ENCODE results near the gene PCLO. TPM values are rescaled to one million over a fixed set of nuclear protein-coding genes. Genes with fewer than 3 reads are reported as not detected.
A peak's percentile ranks its signal among the peaks of the same experiment; 100 is the strongest.
"Not testable (repeated sequence)": the region's sequence is repeated elsewhere in the genome, so short reads cannot be mapped to it uniquely, and the experiment has no call there.

PCLO gene
- total RNA-seq, 1 experiment from 2014 or later: 7.5 TPM

DNA sequence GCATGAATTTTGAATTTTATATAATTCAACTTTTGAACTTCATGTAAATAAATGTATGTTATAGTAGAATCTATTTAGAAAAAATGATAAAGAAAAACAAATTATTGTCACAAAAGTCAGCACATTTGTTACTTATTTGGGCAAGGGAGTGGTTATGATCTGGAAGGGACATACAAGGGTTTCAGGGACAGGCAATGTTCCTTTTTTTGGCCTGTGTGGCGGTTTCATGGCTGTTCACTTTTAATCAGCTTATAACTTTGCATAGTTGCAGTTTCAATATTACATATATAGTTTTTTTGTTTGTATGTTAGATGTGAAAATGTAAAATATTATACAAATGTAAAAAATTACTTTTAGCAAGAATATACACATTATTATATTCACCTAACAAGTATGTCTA is 256.2 kb downstream of the PCLO start:
- in situ Hi-C loops (cut with HindIII; ENCODE audit: low sequenced_read_pairs): no loop called here
- DNase-seq (ENCODE audit: low spot score): no peak

DNA sequence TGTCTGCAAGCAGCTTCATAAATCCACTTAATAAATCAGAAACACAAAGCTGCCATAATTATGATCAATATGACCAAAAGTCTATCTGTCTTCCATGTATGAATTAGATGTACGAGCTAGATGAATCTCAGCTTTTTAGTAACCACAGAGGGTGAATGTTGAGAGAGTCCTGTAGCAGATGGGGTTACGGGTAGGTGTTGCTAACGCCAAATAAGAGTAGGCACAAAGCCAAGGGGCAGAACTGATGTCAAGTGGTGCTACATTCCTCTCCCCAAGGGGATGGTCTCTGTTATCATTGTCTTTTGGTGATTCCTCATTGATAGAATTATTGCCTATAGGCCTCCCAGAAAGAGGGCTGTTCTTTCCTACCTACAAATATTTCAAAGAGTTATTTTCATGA is 257.8 kb downstream of the PCLO start:
- DNase-seq (ENCODE audit: low spot score): peak; percentile 61
- in situ Hi-C loops (cut with HindIII; ENCODE audit: low sequenced_read_pairs): no loop called here

DNA sequence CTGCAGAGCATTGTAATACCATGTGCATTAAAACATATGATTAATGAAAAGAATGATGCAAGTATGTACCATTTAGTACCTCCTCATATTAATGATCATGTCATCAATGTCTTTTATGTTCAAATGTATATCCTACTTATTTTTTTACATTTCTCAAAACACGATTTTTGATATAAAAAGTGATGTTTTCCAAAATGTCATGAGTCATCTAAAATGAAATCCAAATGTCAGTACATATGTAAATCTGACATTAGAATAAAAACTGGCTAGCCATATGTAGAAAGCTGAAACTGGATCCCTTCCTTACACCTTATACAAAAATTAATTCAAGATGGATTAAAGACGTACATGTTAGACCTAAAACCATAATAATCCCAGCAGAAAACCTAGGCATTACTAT is 261.6 kb downstream of the PCLO start:
- DNase-seq (ENCODE audit: low spot score): not testable (repeated sequence)

DNA sequence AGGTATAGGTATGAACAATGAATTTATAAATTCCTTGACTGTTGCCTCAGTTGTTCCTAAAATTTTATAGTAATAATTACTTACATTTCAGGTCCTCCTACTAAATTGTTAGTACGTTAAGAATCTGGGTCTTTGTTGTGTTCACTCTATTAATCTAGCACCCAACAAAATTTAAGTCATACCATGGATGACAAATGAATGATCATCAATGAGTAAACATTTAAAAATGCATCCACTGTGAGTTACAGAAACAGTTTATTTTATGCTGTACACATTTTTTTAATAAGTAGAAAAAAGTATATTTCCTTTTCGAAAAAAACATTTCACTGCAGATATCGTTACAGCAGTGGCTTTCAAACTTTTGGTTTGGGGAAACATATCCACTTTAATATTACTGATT is 265.2 kb downstream of the PCLO start:
- DNase-seq (ENCODE audit: low spot score): no peak
- in situ Hi-C loops (cut with HindIII; ENCODE audit: low sequenced_read_pairs): no loop called here

More for the DNA sequence above, 261.6 kb downstream of the PCLO start:
- in situ Hi-C loops (cut with HindIII; ENCODE audit: low sequenced_read_pairs): not testable (repeated sequence)

DNA sequence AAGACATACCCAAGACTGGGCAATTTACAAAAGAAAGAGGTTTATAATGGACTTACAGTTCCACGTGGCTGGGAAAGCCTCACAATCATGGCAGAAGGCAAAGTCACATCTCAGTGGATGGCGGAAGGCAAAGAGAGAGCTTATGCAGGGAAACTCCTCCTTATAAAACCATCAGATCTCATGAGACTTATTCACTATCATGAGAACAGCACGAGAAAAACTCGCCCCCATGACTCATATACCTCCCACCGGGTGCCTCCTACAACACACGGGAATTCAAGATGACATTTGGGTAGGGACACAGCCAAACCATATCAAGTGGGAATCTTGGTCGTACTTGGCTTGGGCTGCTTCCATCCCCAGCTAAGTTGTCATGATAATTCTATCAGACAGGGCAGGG is 268.3 kb downstream of the PCLO start:
- in situ Hi-C loops (cut with HindIII; ENCODE audit: low sequenced_read_pairs); DNase-seq (ENCODE audit: low spot score): not testable (repeated sequence)

DNA sequence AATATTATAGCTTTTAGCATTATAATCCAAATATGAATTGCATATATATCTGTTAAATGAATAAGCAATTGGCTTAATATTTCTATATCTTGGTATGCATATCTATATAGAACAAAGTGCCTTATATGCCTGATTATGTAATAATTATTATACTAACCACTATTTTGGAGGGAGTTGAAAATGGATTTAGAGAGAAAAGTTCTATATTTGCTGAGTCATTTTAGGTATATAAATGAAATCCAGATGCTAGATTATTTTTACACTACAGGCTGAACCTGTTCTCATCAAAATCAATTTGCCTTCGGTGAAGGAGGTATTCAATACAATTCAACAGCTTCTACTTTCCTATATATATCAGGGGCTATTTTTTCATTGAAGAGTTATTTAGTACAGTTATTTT is 276.4 kb downstream of the PCLO start:
- DNase-seq (ENCODE audit: low spot score): no peak
- in situ Hi-C loops (cut with HindIII; ENCODE audit: low sequenced_read_pairs): no loop called here

DNA sequence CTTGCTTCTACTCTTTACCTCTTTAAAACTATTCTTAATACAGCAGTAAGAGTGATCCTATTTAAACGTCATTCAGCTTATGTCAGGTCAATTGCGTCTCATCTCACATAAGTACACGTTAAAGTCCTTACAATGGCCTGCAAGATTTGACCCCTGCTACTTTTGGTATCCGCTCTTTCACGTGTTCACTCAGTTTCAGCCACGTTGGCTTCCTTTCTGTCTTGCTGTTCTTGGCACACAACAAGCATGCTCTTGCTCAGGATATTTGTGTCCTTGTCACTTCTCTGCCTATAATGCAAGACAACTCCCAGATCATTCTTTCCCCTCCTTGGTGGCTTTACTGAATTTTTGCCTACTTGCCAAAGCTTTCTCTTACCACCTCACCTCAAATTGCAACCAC is 296.8 kb downstream of the PCLO start:
- DNase-seq (ENCODE audit: low spot score): no peak
- in situ Hi-C loops (cut with HindIII; ENCODE audit: low sequenced_read_pairs): no loop called here

DNA sequence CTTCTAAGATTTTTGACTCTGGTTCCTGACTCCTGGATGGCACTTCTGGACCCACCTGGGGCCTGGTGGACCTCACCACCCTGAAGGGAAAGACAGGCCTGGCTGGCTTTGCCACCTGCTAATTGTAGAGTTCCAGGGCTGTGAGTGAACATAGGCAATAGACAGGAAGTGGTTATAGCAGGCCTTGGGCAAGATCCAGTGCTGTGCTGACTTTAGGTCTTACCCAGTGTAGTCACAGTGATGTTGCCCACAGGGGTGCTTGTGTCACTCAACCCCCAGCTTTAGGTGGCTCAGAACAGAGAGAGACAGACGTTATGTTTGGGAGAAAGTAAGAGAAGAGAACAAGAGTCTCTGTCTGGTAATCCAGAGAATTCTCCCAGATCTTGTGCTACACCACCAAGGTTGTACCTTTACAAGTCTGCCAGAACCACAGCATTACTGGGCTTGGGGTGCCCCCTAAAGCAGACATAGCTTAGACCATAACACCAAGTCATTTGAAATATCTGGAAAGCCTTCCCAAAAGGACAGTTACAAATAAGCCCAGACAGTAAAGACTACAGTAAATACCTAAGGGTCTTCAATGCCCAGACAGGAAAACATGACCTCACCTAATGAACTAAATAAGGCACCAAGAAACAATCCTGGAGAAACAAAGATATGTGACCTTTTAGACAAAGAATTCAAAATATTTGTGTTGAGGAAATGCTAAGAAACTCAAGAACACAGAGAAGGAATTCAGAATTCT is 303.4 kb downstream of the PCLO start:
- DNase-seq (ENCODE audit: low spot score): no peak

DNA sequence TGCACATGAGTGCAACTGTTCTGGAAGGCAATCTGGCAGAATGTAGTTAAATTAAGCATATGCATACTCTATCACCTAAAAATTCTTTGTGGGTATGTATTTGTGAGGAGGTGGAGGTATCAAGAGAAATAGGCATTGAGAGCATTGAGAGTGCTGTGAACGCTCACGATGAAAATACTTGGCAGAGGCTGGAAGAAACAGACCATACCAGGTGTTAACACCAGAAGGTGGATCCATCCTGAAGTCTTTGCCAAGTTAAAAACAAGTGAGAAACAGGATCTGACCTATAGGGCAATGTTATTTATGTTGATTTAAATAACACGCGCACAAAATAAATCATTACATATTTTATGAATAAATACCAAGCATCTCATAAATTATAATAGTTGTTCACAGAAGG is 311.6 kb downstream of the PCLO start:
- in situ Hi-C loops (cut with HindIII; ENCODE audit: low sequenced_read_pairs): no loop called here
- DNase-seq (ENCODE audit: low spot score): peak; percentile 90

More for the DNA sequence above, 303.4 kb downstream of the PCLO start:
- in situ Hi-C loops (cut with HindIII; ENCODE audit: low sequenced_read_pairs): no loop called here

DNA sequence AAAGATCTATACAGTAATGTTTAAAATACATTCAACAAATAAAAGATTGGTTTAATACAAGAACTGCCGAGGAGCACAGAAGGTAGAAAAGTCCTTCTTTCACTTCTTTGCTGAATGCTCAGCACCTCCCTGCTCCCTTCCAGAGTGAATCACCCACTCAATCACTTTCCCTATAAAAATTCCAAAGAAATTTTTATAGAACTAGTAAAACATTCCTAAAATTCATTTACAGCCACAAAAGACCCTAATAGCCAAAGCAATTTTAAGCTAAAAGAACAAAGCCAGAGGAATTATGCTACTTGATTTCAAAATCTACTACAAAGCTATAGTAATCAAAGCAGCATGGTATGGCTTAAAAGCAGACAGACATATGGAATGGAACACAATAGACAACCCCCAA is 320.9 kb downstream of the PCLO start:
- in situ Hi-C loops (cut with HindIII; ENCODE audit: low sequenced_read_pairs): no loop called here
- no peak for DNase-seq (ENCODE audit: low spot score)

DNA sequence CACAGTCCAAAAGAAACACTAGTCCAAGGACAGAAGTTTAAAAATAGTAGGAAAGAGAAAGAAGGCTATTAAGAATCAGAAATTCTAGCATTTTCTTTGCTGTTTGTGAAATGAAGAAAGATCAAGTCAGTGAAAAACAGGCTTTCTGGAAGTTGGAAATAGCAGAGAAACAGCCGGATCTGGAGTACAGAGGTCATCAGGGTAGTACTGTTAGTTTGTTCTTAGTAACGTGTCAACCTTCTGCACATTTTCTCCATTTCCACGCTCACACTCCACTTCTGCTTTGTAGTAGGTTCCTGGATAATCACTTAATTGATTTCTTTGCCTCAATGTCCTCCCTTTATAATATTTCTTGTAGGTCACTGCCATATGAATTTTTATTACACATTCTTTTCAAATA is 322.6 kb downstream of the PCLO start:
- no peak for DNase-seq (ENCODE audit: low spot score)

DNA sequence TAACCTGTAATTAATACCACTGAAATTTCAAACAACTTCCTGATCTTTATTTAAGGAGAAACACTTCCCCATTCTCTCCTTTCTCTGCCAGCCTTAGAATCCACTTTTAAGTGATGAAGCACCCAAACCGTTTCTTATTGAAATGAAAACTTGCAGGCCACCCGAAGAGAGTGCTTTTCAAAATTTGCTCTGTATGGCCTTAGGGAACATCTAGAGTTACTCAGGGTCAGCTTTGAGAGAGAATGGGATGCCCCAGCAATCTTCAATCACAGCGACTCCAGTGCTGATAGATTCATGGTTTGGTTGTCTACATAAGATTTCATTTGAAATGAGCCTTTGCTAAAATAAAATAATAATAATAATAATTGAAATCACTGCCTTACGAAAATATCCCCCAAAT is 323.1 kb downstream of the PCLO start:
- DNase-seq (ENCODE audit: low spot score): no peak
- in situ Hi-C loops (cut with HindIII; ENCODE audit: low sequenced_read_pairs): no loop called here

More for the DNA sequence above, 322.6 kb downstream of the PCLO start:
- in situ Hi-C loops (cut with HindIII; ENCODE audit: low sequenced_read_pairs): no loop called here

DNA sequence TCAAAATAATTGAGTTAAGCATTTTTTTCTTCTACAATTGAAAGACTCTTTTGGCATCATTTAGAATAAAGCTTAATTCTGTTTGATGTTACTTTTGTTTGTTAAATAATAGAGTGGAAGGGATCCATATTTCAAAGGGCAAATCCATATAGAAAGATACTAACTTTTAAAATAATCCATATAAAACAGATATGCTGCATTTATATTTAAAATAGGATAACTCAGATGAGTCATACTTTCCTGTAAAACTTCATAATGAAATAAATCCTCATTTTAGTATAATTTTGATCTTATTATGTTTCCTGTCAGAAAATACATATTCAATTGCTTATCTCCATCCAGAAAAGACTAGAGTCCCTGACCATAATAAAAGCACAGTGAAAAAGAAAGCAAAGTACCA is 323.6 kb downstream of the PCLO start:
- in situ Hi-C loops (cut with HindIII; ENCODE audit: low sequenced_read_pairs): no loop called here
- no peak for DNase-seq (ENCODE audit: low spot score)

DNA sequence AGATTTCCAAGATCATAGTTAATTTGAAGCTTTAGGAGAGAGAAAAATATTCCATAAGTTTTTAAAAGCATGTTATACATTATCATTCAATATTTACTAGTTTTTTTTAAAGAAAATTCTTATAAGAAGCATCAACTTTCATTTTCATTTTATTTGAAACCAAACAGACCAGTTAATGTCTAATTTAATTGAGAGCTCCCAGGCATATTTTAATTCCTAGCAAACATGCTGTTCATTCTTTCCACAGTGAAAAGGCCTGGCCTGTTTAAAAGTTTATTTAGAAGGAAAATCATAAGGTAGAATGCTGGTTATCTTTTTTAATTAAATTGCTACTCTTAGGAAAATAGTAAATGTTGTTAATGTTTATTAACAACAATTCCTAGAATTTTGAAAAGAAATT is 324.4 kb downstream of the PCLO start:
- in situ Hi-C loops (cut with HindIII; ENCODE audit: low sequenced_read_pairs): no loop called here
- DNase-seq (ENCODE audit: low spot score): no peak

DNA sequence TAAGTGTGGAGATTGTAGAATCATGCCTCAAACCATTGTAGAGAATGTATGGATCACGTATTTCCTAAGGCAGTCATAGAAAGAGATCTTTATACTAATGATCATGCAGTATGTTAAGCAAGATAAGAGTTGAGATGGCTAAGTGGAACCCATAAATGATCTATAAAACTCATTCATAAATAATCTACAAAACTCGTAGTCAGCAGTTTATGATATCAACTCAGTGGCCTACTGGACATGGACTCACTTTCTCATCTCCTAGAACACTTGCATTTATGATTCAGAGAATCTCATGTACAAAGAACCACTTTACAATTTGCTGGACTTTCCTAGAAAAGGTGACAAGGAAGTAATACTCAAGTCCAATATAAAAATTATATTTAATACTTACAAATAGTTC is 339.6 kb downstream of the PCLO start:
- in situ Hi-C loops (cut with HindIII; ENCODE audit: low sequenced_read_pairs): no loop called here

DNA sequence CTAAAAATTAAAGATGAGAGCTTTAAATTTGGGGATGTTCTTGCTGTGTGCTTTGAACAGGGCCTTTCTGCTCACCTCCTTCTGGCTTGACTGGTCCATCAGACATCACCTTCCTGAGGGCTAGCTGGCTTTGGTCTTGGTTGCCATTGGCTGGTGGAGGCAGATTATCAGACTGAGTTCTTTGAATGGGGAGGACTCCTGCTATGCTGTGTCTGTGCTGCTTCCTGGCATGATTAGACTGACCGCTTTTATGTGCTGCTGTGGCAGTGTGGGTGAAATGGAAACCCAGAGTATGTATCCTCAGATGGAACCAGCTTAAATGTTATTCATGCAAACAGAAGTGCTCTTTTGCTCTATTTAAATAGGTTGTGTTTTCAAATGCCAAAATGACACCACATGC is 341.6 kb downstream of the PCLO start:
- in situ Hi-C loops (cut with HindIII; ENCODE audit: low sequenced_read_pairs): no loop called here
- DNase-seq (ENCODE audit: low spot score): no peak

More for the DNA sequence above, 339.6 kb downstream of the PCLO start:
- no peak for DNase-seq (ENCODE audit: low spot score)

DNA sequence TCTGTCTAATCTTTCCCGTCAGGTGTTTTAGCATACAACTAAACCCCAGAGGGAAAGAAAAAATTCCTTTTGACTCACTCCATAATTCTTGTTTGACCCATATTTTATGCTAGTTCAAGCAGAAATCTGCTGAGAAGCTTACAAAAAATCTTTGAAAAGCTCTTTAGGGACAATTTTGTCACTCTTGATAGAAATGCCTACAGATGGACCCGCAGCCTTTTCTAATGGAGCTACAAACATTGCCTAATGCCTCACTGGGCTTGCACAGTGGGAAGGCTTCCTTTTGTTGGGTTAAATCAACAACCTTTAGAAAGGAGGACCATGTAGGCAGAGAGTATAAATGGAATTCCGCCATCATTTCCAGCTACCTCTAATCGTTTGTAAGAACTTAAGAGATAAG is 344.5 kb downstream of the PCLO start:
- peak; percentile 54 for DNase-seq (ENCODE audit: low spot score)
- in situ Hi-C loops (cut with HindIII; ENCODE audit: low sequenced_read_pairs): no loop called here

DNA sequence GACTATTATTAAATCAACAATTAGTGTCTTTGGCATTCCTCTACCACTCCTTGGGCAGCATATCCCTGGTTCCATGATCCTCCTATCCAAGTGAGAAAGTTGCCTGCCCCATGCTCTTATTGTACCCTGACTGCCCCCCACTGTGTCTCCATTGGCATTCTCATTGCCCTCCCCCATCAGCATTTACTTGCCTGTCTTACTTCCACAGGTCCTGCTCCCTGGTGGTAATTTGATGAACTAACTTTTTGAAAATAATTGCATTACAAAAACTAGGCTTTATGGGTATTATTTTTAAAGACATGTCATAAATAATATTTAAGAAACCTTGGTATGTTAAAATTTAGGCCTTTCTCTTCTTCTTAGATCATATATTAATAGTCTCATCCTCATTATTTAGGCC is 346.4 kb downstream of the PCLO start:
- no peak for DNase-seq (ENCODE audit: low spot score)
- in situ Hi-C loops (cut with HindIII; ENCODE audit: low sequenced_read_pairs): no loop called here

DNA sequence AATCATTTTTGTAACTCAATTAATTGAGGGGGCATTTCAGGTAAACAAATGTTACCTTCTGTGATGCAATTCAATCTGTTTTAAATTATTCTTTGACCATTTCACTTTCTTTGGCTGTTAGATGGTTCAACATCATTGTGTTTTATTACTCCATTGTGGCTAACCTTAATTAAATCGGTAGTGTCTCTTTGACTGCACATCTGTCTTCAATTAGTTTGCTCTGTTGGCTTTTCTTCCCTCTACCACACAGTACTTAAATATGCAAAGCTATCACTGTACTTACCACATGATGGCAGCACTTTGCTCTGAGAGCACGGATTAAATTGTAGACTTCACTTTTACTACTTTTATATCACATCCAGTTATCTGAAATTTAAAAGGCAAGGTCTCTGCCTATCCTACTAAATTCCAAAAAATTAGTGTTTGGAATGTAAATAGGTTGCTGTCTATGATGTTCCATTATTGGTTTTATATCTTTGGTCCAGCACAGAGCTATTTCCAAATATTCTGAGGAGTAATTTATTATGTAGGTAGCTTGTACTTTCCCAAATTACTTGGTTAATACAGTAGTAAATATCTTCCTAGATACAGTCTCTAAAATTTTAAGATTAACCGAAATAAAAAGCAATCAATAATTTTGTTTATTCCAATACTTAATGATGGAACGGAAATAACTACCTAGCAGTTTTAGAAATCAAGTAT is 352.0 kb downstream of the PCLO start:
- in situ Hi-C loops (cut with HindIII; ENCODE audit: low sequenced_read_pairs): no loop called here
- DNase-seq (ENCODE audit: low spot score): peak; percentile 82

DNA sequence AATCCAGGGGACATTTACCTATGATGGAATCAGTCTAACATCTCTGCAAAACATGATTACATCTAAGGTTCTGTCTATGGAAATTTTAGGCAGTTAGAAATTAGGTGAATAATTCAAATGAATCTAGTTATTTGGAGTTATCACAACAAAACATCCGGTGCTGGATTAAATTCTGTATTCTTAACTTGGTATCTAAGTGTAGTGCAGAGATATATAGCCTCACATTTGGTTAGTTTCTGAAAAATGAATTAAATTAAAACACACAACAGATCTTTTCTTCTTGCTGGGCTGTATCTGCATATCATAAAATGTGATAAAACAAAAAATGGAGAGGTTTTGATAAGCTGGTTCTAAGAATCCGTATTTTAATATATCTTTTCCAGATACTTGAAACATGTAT is 354.1 kb downstream of the PCLO start:
- DNase-seq (ENCODE audit: low spot score): no peak
- in situ Hi-C loops (cut with HindIII; ENCODE audit: low sequenced_read_pairs): no loop called here

DNA sequence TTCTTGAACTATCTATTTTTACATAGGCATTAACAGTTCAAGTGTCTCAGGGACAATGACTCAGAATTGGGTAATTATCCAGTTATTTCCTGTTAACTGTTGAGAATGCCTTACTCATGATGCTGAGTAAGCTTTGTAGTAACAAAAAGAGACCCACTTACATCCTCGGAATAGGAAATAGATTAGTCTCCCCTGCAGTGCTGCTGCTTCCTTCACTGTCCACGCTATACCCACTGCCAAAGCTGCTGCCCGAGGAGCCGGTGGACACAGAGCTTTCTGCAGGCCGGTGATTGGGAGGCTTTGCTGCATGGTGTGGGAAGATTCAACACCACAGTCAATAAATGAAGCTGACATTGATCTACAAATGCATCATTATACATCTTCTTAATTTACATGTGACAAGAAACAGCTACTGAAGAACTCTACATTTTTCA is 357.1 kb downstream of the PCLO start:
- in situ Hi-C loops (cut with HindIII; ENCODE audit: low sequenced_read_pairs): no loop called here
- peak; percentile 40 for DNase-seq (ENCODE audit: low spot score)
